HG02623 (cell line): Measurements from ENCODE around the gene GULP1.
A peak's percentile ranks its signal among the peaks of the same experiment; 100 is the strongest.
"Not testable (repeated sequence)": the region's sequence is repeated elsewhere in the genome, so short reads cannot be mapped to it uniquely, and the experiment has no call there.

Source experiments
- ATAC-seq: cut with Tn5 transposase; IDR thresholded peaks from one replicate; pipeline ENCODE4 v1.9.1; 2021; ENCODE audit warnings: moderate library complexity; ENCODE audit not compliant: unreplicated experiment

Gene GULP1

GRCh38 chr2:188466078-188466477, 174.4 kb downstream of the GULP1 start:
- ATAC-seq: not testable (repeated sequence)

- no peak for ATAC-seq
Measured at GRCh38 chr2:188466761-188467160, 175.1 kb downstream of the GULP1 start.

GRCh38 chr2:188471166-188471565, 179.5 kb downstream of the GULP1 start:
- no peak for ATAC-seq

GRCh38 chr2:188473306-188473705, 181.6 kb downstream of the GULP1 start:
- no peak for ATAC-seq

- ATAC-seq: no peak
Measured at GRCh38 chr2:188474316-188474715, 182.6 kb downstream of the GULP1 start.

- ATAC-seq: no peak
Measured at GRCh38 chr2:188475945-188476344, 184.3 kb downstream of the GULP1 start.

- ATAC-seq: no peak
Measured at GRCh38 chr2:188477564-188478103, 186.0 kb downstream of the GULP1 start.

- ATAC-seq: peak; percentile 98
Measured at GRCh38 chr2:188478724-188479123, 187.1 kb downstream of the GULP1 start.

GRCh38 chr2:188481474-188481873, 189.8 kb downstream of the GULP1 start:
- ATAC-seq: no peak

GRCh38 chr2:188485496-188485895, 193.8 kb downstream of the GULP1 start:
- ATAC-seq: no peak

- no peak for ATAC-seq
Measured at GRCh38 chr2:188492751-188493150, 201.1 kb downstream of the GULP1 start.

GRCh38 chr2:188494906-188495305, 203.2 kb downstream of the GULP1 start:
- ATAC-seq: no peak

- no peak for ATAC-seq
Measured at GRCh38 chr2:188495969-188496431, 204.3 kb downstream of the GULP1 start.

GRCh38 chr2:188497726-188498125, 206.1 kb downstream of the GULP1 start:
- ATAC-seq: no peak

GRCh38 chr2:188503975-188504374, 212.3 kb downstream of the GULP1 start:
- no peak for ATAC-seq

- ATAC-seq: no peak
Measured at GRCh38 chr2:188506843-188507242, 215.2 kb downstream of the GULP1 start.

- ATAC-seq: no peak
Measured at GRCh38 chr2:188511346-188511745, 219.7 kb downstream of the GULP1 start.

- no peak for ATAC-seq
Measured at GRCh38 chr2:188512456-188512855, 220.8 kb downstream of the GULP1 start.

GRCh38 chr2:188515918-188516317, 224.2 kb downstream of the GULP1 start:
- ATAC-seq: no peak

GRCh38 chr2:188517549-188518215, 226.0 kb downstream of the GULP1 start:
- ATAC-seq: no peak

- no peak for ATAC-seq
Measured at GRCh38 chr2:188518381-188518780, 226.7 kb downstream of the GULP1 start.

GRCh38 chr2:188519136-188519535, 227.5 kb downstream of the GULP1 start:
- no peak for ATAC-seq

- no peak for ATAC-seq
Measured at GRCh38 chr2:188522517-188522916, 230.8 kb downstream of the GULP1 start.
